ENCODE measurements around the gene TSPAN9. TPM values are rescaled to one million over a fixed set of nuclear protein-coding genes. Genes with fewer than 3 reads are reported as not detected.

The TSPAN9 gene
- total RNA-seq, 2 donors from 2014 or later = 39.5 to 50.2 TPM

DNA sequence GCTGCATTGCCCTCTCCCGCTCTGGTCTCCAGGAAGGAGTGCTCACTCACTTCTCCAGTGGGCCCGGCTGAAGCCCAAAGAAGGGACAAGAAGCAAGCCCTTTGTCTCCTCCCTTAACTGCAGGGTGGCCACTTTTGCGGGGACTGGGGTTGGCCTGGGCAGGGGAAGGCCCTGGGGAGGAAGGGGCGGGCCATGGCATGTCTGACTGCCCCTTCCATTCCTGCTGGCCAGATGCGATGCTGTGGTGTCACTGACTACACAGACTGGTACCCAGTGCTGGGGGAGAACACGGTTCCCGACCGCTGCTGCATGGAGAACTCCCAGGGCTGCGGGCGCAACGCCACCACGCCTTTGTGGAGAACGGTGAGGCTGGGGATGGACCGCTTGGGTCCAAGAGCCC lies 203.8 kb downstream of the TSPAN9 start:
- Histone ChIP-seq H3K27me3 (replicated peaks; ENCODE audit: insufficient read depth) (no peaks in the 10 kb centered on the region), H3K27ac (no peak overlapping the region), H3K36me3 (peaks cover 8% of the 10 kb centered on the region), H3K4me3 (no peak overlapping the region), H3K4me1 (ENCODE audit: control insufficient read depth in 1 of 2, low read depth in 2 of 2) (no peaks in the 10 kb centered on the region), H3K9me3 (no peaks in the 10 kb centered on the region)
- TF ChIP-seq, protein P1, sequence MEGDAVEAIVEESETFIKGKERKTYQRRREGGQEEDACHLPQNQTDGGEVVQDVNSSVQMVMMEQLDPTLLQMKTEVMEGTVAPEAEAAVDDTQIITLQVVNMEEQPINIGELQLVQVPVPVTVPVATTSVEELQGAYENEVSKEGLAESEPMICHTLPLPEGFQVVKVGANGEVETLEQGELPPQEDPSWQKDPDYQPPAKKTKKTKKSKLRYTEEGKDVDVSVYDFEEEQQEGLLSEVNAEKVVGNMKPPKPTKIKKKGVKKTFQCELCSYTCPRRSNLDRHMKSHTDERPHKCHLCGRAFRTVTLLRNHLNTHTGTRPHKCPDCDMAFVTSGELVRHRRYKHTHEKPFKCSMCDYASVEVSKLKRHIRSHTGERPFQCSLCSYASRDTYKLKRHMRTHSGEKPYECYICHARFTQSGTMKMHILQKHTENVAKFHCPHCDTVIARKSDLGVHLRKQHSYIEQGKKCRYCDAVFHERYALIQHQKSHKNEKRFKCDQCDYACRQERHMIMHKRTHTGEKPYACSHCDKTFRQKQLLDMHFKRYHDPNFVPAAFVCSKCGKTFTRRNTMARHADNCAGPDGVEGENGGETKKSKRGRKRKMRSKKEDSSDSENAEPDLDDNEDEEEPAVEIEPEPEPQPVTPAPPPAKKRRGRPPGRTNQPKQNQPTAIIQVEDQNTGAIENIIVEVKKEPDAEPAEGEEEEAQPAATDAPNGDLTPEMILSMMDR (IDR thresholded peaks at IDR 0.05) = no peak
- DNase-seq (ENCODE audit: low spot score) = no peak
- no peak for ATAC-seq (ENCODE audit: insufficient number of reproducible peaks, low FRiP score, low read depth)

DNA sequence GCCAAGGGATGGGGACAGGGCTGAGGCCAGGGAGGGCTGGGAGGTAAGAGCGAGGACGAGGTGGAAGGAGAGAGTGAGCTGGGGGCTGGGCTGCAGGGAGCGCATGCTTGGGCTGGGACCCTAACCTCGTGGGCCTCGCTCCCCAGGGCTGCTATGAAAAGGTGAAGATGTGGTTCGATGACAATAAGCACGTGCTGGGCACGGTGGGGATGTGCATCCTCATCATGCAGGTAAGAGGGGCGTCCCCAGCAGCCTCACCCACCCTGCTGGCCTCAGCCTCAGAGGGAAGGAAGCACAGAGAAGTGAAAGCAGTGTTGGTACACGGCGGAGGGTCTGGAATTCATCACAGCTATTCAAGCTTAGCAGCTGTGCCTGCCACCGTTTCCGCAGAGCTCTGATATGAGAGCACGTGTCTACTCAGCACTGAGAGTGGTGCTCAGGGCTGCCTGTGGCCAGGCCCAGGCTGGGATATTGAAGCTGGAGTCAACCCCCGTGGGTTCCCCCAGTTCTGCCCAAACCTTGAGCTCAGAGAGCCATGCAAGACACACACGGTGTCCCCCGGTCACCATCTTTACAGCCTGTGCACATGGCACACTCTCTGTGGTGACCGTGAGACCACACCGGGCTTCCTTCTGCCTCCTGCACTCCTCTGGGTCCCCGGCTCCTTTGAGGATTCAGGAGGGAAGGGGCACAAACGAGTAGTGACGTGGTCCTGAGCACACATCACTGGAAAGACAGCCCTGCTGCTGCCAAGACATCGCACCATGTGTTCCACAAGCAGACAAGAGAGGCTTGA lies 204.6 kb downstream of the TSPAN9 start:
- no peak overlapping the region for H3K27ac ChIP-seq
- DNase-seq (ENCODE audit: low spot score) (no peak), ATAC-seq (ENCODE audit: insufficient number of reproducible peaks, low FRiP score, low read depth) (no peak)
- H3K4me3 ChIP-seq = no peak overlapping the region
- TF ChIP-seq, protein P1 (IDR thresholded peaks at IDR 0.05) = no peak
- no peaks in the 10 kb centered on the region for H3K27me3 ChIP-seq (replicated peaks; ENCODE audit: insufficient read depth)
- H3K9me3 ChIP-seq = no peaks in the 10 kb centered on the region
- H3K36me3 ChIP-seq = peaks cover 8% of the 10 kb centered on the region
- H3K4me1 ChIP-seq (ENCODE audit: control insufficient read depth in 1 of 2, low read depth in 2 of 2) = no peaks in the 10 kb centered on the region

DNA sequence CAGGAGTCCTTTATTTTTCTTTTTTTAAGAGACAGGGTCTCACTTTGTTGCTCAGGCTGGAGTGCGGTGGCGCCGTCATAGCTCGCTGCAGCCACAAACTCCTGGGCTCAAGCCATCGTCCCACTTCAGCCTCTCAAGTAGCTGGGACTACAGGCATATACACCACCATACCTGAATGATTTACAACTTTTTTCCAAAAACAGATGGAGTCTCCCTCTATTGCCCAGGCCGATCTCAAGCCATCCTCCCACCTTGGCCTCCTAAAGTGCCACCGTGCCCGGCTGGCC lies 205.1 kb downstream of the TSPAN9 start:
- Histone ChIP-seq H3K27ac (no peak overlapping the region), H3K9me3 (no peaks in the 10 kb centered on the region), H3K27me3 (replicated peaks; ENCODE audit: insufficient read depth) (no peaks in the 10 kb centered on the region), H3K36me3 (peaks cover 8% of the 10 kb centered on the region), H3K4me3 (no peak overlapping the region), H3K4me1 (ENCODE audit: control insufficient read depth in 1 of 2, low read depth in 2 of 2) (no peaks in the 10 kb centered on the region)
- ATAC-seq (ENCODE audit: insufficient number of reproducible peaks, low FRiP score, low read depth) (no peak), DNase-seq (ENCODE audit: low spot score) (no peak)
- TF ChIP-seq, protein P1 (IDR thresholded peaks at IDR 0.05) = no peak

DNA sequence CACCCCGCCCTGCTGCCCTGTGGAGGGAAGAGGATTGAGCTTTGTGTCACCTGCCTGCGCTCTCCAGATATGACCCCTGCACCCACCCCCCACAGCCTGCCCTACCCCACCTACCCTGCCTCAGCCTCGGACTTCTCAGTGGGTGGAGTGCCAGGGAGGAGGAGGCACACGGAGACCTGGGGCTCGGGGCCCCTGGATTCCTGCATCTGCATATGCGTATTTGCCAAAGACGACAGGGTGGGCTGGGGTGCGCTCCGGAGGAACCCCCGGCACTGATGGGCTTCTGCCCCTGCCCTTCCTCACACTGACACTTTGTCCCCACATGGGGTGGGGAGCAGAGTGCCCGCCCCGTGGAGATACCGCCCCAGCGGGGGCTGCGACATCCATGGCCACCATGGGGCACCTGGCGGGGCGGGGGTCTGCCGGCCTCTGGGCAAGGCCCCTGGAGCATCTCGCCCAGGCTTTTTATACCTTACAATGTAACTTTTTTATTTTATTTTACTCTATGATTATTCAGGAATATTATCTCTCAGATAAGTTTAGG lies 206.0 kb downstream of the TSPAN9 start:
- DNase-seq (ENCODE audit: low spot score) = no peak
- no peak for ATAC-seq (ENCODE audit: insufficient number of reproducible peaks, low FRiP score, low read depth)
- Histone ChIP-seq H3K4me3 (no peak overlapping the region), H3K27me3 (replicated peaks; ENCODE audit: insufficient read depth) (no peaks in the 10 kb centered on the region), H3K4me1 (ENCODE audit: control insufficient read depth in 1 of 2, low read depth in 2 of 2) (no peaks in the 10 kb centered on the region), H3K27ac (no peak overlapping the region), H3K36me3 (peaks cover 8% of the 10 kb centered on the region), H3K9me3 (no peaks in the 10 kb centered on the region)
- TF ChIP-seq, protein P1 (IDR thresholded peaks at IDR 0.05) = no peak

DNA sequence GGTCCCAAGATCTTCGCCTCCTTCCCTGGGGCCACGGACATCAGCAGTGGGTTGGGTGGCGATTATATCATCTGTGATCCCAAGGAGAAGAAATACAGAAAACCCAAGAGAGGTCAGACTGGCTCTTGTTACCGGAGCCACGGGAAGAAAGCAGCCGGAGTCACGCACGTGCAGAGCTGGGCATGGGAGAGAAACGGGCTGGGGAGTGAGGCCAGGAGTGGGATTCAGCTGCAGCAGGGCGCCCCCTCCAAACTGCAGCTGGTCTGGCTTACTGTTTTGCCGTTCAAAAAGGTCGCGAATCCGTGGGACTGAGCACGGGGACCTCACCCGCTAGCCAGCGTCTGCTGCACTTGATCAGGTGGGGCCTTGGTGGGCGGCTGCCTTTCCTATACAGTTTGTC lies 207.2 kb downstream of the TSPAN9 start:
- ATAC-seq (ENCODE audit: insufficient number of reproducible peaks, low FRiP score, low read depth) = no peak
- Histone ChIP-seq H3K27ac (no peak overlapping the region), H3K36me3 (peaks cover 8% of the 10 kb centered on the region), H3K9me3 (no peaks in the 10 kb centered on the region), H3K4me1 (ENCODE audit: control insufficient read depth in 1 of 2, low read depth in 2 of 2) (no peaks in the 10 kb centered on the region), H3K27me3 (replicated peaks; ENCODE audit: insufficient read depth) (no peaks in the 10 kb centered on the region), H3K4me3 (no peak overlapping the region)
- TF ChIP-seq, protein P1 (IDR thresholded peaks at IDR 0.05) = no peak
- no peak for DNase-seq (ENCODE audit: low spot score)

Data from thoracic aorta (tissue), 2 donors.